NAMALWA (cell line): ENCODE measurements around the gene CDH13.

Experiments
- DNase-seq: peaks from one replicate; pipeline ENCODE4 v3.0.0-alpha.2; 2015; ENCODE audit warnings: low spot score

Gene CDH13

DNA sequence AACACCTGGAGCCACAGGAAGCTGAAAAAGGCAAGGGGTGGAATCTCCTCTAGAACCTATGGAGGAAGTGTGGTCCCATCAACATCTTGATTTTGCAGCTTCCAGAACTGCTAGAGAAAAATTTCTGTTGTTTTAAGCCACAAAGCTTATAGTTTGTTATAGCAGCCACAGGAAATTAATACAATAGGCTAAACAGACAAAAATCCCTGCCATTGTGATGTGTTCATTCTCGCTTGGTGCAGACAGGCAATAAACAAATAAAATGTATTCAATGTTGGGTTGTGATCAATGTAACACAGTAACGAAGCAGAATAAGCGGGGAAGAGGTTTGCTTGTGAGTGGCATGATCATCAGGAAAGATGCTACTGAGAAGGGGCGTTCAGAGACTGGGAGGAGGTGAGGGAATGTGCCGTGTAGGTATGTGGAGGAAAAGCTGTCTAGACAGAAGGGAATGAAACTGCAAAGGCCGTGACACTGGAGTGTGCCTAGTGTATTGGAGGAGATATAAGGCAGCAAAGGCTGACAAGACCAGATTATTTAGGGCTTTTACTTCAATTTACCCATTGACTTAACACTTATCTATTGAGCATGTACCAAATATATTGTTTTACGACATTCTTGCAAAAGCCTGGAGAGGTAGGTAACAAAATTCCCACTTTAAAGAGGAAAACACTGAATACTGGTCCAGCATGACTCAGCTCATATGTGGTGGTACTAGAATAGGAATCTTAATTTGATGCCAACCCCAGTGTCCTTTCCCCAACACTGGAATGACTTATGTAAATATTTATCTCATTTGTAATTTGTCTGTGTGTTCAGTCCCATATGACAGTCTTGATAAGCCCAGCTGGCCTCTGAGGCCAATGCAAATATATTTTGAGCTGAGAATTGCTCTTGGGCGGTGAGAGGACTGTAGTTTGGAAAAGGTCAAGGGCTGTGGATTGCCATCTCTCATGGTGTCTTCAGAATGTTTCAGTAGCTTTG is 375.9 kb downstream of the CDH13 start:
- DNase-seq: no peak

GRCh38 chr16:83004868-83005652 is 378.3 kb downstream of the CDH13 start:
- no peak for DNase-seq

DNA sequence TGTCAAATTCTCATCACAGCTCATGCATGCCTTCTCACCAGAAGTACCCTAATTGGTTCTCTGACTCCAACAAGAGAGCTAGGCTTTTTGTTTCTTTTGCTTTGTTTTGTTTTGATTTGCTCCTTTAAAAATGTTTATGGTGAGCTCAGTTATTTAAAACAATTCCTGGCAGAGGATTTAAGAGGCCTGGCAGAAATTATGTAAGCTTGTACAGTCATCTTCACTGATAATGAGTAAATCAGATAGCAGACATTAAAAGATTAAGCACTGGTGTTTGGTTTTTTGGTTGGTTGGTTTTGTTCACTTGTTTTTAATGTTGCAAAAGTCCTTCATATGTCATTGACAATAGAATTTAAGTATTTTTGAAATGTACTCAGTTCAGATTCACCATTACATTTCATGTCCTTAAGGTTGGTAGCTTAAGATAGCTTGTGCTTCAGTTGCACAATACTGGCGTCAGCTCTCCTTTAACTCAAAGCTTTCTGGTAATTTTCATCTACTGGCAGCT is 378.9 kb downstream of the CDH13 start:
- no peak for DNase-seq

DNA sequence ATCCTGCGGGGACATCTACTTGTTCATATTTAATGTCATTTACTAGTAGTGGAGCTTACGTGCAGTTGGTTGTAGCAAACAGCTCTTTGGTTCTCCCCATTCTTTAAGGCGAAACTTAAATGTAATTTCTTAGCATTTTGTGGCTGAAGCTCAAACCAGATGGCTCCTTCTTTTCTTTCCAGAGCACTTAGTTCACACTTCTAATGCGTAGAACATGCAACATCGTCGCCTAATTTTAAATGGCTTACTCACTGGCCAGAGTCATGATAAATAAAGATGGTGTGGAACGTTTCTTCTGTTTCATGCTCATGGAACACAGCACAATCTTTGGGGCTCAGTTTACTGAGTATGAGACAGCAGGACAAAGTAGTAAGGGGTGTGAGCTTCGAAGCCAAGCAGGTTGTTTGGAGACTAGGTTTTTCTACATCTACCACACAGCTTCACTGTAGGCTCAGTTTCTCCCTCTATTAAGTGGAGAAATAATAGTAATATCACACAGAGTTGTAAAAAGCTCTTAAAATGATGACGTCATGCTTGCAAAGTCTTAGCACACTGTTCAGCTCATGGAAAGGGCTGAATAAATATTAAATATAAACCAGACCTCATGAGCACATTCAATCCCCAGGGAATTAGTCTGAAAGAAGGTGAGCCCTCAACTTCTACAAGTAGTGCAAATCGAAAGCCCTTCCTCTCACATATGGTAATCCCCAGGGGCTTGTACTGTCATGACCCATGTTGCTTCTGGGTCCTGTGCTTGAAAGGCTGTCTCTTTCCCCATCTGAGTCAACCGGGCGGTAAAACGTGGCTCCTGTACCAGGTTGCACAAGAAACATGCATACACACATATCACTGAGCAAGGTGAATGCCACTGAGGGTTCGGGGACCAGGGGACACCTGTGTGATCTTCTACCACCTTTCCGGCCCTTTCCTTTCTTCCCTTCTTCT is 384.3 kb downstream of the CDH13 start:
- no peak for DNase-seq

DNA sequence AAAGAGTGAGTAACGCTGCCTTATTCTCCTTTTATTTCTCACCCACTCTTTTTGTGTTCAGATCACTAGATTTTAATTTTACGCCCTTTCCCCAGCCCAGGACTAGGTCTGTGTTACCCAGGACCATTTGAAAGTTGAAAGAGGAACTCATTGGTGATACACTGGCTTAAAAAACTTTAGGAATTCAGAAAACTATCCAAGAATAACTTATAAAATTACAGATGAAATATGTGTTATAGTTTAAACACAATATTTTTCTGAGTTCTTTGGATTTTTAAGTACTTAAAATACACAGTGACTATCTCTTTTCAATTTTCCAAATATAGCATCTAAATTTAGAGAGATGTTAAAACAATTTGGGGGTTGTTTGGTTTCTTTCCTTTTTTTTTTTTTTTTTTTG is 385.2 kb downstream of the CDH13 start:
- DNase-seq: no peak

- DNase-seq: no peak
Measured at GRCh38 chr16:83013071-83013470, 386.3 kb downstream of the CDH13 start.

DNA sequence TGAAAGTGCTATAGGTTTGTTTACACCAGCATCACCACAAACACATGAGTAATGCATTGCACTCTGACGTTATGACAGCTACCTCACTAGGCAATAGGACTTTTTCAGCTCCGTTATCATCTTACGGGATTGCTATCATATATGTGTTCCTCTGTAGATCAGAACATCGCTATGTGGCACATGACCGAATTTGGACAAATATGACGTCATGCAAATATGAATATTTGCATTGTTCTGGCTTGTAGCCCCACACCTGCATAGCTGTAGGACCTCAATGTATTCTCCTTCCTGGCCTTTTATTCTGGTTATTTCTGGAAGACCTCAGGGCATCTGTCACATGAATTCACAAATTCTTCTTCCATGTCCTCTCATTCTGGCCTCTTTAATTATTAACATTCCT is 393.2 kb downstream of the CDH13 start:
- no peak for DNase-seq

- no peak for DNase-seq
Measured at GRCh38 chr16:83021045-83021444, 394.3 kb downstream of the CDH13 start.

DNA sequence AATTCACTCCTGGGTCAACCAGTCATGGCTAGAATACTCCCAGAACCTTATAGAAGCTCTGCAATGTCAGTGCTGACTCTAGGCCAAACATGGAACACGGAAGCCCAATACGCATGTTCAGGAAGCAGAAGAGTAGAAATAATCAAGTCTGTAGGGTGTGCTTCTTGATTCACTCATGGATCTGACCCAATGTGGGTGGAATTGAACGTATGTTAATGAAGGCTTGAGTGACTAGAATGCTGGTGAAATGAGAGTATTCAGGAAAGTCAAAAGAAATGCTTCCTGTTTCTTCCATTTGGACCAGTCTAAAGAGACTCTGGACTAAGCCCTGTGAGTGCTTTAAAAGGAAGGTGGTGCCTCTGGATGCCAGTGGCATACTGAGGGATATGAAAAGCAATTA is 395.0 kb downstream of the CDH13 start:
- no peak for DNase-seq

GRCh38 chr16:83023011-83023410 is 396.2 kb downstream of the CDH13 start:
- DNase-seq: no peak

DNA sequence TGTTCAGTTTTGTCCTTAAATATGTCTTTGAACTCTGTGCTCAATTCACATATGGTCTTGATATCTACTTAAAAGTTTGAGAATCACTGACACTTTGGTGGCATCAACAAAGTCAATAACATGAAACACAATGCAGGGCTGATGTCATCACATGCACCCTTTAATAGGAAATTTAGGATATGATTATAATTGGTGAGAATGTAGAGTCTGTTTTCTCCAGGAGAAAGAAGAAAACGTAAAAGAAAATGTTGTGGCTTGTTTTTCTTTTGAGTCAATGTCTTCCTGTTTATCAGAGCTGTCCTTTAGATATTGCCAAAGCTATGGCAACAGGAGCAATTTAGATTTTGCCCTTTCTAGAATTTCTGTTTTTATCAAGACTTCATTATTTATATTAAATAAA is 396.9 kb downstream of the CDH13 start:
- no peak for DNase-seq

GRCh38 chr16:83027973-83028372 is 401.2 kb downstream of the CDH13 start:
- no peak for DNase-seq

GRCh38 chr16:83029467-83029866 is 402.7 kb downstream of the CDH13 start:
- DNase-seq: no peak

GRCh38 chr16:83031524-83031923 is 404.8 kb downstream of the CDH13 start:
- no peak for DNase-seq

DNA sequence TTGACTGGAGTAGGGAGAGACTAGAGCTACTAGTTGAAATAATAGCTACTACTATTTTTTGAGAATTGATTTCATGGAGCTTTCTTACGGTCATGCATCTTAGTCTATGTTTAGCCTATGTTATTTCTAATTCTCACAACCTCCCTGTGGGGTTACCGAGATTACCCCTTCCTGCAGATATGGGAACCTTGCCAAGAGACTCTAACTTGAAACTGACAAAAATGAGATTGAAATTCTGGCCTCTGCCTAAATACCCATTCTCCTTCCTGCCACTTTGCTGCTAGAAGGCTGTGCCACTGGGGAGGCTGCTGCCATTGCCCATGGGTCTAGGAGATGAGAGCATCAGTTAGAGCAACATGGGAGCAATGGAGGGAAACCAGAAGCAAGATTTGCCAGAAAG is 410.3 kb downstream of the CDH13 start:
- DNase-seq: no peak

DNA sequence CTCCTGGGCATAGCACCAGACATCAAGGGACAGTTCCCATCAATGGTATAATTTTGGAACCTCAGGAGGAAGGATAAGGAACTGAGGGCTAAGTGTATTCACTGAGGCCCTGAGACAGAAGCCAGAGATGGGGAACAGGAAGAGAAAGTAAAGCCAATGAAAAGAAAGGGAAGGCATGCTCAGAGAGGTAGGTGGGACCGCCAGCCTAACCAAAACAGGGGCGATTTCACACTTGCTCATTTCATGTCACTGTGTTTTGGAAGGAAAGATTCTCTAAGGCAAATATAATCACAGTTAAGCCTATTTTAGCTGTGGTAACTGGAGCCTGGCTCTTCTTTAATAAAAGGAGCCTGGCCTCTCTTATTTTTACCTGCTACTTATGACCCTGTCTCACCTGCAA is 411.1 kb downstream of the CDH13 start:
- no peak for DNase-seq

DNA sequence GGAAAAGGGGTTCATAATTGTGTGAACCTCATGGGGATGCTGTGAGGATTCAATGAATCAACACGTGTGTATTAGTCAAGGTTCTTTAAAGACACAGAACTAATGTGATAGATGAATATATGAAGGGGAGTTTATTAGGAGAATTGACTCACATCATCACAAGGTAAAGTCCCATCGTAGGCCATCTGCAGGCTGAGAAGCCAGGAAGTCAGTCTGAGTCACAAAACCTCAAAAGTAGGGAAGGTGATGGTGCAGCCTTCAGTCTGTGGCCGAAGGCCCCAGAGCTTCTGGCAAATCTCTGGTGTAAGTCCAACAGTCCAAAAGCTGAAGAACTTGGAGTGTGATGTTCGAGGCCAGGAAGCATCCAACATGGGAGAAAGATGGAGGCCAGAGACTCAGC is 413.4 kb downstream of the CDH13 start:
- DNase-seq: no peak

GRCh38 chr16:83044589-83044988 is 417.8 kb downstream of the CDH13 start:
- no peak for DNase-seq

DNA sequence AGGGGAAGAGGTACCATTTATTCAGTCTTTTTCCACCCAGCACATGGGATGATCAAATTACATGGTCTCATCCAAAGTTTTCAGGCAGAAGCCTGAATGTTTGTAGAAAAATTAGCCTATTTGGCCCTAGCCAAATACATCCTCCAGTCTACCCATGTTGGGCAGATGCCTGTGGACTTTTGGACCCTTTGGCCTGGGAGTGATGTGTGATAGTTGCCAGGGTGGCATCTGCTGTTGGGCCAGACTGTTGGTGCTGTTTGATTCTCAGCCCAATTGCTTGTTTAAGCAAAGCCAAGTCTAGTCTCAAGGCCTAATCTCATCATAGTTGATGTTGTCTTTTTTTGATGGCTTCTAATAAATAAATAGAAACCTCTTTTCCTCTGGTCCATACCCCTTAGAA is 419.0 kb downstream of the CDH13 start:
- DNase-seq: no peak

GRCh38 chr16:83046664-83047063 is 419.9 kb downstream of the CDH13 start:
- no peak for DNase-seq

DNA sequence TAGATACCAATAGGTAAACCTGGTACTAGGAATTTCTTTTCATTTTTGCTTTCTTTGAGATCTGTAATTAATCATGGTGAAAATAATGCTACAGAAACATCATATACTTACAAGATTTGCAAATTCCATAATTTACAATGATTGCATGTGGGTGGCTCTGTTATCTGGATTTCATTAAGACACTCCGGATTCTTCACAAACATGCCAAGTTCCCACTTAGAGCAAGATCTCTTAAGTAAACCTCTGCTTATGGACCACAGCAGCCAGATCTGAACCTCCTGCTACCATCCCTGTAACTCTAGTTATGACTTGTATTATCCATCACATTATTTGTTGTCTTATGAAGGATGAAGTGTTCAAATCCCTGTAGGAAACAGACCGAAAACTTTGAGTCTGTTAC is 424.7 kb downstream of the CDH13 start:
- no peak for DNase-seq

DNA sequence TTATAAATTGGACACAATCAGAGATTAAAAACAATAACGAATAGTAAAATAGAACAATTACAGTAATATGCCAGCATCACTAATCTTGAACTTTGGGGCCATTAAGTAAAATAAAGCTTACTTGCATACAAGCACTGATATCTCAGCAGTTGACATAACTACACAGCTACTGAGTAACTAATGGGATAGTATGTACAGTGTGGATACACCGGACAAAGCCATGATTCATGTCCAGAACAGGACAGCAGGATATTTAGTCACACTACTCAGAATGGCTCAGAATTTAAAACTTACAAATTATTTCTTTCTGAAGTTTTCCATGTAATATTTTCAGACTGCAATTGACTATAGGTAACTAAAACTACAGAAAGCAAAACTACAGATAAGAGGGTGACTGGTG is 427.5 kb downstream of the CDH13 start:
- DNase-seq: no peak
